IPS-18c (cell line): ENCODE data around the gene VPS13D.
"Not testable (repeated sequence)": the region's sequence is repeated elsewhere in the genome, so short reads cannot be mapped to it uniquely, and the experiment has no call there.

ENCODE experiments used
- H3K4me3 ChIP-seq: 2 replicates; pipeline ENCODE4 v1.7.0; 2013; ENCODE audit warnings: low read depth, mild to moderate bottlenecking, low read length, moderate library complexity; ENCODE audit not compliant: insufficient read depth
- H3K9me3 ChIP-seq: one replicate; pipeline ENCODE4 v1.6.1; 2013; ENCODE audit warnings: mild to moderate bottlenecking, low read length, moderate library complexity; ENCODE audit not compliant: control insufficient read depth, insufficient read depth

VPS13D gene

GRCh38 chr1:12296623-12297022 is 66.8 kb downstream of the VPS13D start:
- Histone ChIP-seq H3K4me3 (no peak overlapping the region), H3K9me3 (no peaks in the 10 kb centered on the region)

DNA sequence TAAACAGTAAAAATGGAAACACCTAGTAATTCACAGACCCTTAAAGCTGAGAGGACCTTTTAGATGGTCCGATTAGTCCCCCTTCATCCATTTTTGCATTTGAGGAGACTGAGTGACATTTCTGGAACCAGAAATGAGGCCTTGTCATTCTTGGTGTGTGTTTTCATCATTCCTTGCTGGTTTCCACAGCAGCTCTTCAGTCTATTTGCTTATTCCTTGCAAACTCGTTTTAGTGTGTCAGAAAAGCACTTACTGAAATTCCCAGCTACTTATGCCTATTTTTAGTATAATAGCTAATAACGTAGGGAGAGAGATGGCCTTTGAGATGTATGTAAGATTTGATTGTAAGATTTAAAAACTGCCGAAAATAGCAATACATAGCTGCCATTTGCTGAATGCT is 70.9 kb downstream of the VPS13D start:
- H3K9me3 ChIP-seq, result peaks cover 5% of the 10 kb centered on the region
- H3K4me3 ChIP-seq, result no peak overlapping the region

DNA sequence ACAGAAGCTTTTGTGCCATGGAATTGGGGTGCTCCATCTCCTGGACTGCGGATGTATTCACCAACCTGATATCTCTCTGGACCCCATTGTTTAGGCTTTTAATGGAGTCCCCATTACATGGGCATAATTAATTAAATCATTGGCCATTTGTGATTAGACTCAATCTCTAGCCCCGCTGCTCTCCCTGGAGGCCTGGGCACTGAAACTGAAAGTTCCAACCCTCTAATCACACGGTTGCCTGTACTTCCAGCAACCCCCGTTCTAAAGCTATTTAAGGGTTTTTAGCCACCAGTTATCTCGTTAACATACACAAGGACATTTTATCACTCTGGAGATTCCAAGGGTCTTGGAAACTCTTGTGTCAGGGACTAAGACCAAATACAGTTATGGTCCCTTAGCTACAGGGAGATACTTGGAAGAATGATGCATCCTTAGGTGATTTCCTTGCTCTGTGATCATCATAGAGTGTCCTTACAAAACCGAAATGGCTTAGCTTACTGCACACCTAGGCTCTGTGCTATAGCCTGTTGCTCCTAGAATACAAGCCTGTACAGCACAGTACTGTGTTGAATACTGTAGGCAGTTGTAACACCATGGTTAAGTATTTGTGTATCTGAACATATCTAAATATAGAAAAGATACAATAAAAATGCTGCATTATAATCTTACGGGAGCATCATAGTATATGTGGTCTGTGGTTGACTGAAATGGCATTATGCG is 71.8 kb downstream of the VPS13D start:
- no peak overlapping the region for H3K4me3 ChIP-seq
- peaks cover 5% of the 10 kb centered on the region for H3K9me3 ChIP-seq

DNA sequence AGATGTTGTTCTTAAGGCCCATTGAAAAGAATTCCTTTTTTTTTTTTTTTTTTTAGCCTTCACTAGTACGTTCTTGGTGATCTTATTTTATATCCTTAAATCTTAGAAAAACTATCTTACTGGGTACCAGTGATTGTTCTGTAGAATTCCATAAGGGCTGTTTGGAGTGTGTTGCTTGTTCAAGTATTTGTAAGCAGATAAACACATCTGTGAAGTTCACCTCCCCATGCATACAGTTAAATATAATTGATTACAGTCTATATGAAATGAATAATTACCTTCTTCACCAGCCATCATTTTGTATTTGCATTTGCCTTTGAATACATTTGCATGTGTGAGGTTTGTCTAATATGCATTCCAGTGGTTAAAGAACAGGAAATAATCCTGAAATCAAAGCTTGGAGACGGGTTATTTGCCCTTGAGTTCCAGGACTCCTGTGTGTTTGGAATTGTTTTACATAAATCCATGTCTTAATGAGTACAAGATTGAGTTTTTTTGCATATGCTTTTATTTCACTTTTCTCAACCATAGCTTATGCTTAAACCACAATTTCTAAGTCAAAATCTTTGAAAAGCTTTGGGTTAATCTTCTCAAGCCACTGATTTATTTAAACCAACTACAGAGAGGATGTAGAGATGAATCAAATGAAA is 73.1 kb downstream of the VPS13D start:
- no peak overlapping the region for H3K4me3 ChIP-seq
- peaks cover 5% of the 10 kb centered on the region for H3K9me3 ChIP-seq

- Histone ChIP-seq H3K4me3 (no peak overlapping the region), H3K9me3 (peaks cover 5% of the 10 kb centered on the region)
Observed at GRCh38 chr1:12305377-12305776, 75.5 kb downstream of the VPS13D start.

DNA sequence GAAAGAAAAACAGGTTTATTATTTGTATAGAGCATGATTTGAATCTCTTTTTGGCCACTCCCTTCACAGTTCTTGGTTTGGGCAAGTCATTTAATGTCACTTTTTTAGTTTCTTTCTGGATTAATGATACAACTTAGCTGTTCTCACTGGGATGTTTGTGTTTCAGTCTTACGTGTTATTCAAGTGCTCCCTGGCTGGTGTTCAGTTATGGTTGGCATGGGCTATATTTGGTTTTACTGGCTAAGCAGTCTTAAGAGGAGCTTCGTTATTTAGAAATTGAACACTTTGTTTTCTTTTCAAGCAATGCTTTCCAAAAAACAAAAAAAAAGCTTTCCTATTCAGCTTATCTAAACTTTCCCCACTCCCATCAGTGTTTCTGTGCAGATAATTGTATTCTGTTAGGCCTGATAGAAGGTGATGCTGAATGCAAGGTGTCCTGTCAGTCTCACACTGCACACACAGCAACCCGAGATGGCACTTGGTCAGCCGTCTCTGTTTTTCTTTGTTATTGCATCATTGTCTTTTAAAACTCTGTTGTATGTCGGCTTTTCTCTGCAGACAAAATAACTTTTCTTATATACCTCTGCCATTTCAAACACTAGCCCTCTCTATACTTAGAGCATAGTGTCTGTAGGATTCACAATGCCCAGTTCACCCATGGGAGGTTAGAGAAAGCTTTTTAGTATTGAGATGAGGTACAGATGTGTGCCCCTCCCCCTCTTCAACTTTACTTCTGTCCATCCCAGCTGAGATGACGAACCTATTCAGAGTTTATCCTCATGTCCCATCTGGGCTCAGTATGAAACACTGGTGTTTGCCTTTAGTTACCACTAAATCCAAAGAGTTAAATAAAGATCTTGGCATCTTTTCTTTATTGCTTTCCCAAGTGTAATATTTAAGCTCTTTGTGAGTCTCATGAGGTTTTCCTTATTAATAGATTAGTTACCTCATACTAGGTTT is 80.2 kb downstream of the VPS13D start:
- no peak overlapping the region for H3K4me3 ChIP-seq
- peaks cover 5% of the 10 kb centered on the region for H3K9me3 ChIP-seq

DNA sequence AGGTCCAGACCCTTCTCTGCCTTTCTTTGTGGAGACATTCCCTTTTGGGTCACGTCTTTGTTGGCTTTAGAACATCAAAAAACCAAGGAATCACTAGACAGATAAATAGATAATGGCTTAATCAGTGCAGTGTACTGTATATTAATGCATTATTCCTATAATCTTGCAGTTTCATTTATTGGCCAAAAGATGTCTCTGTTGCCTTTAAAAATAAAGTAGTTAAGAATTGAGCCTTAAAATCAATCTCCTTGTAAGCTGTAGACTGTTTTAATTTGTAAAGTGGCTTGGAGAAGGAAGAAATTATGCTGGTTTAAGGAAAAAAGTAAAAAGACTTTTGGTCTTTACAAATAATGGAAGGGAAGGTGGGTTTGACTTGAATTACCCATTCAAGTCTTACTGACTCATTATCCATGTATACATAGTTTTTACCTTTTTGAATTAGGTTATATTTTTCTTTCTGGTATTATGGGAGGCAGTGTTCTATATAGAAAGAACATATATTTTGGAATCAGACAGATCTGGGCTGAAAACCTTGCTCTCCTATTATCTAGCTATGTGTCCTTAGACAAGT is 84.6 kb downstream of the VPS13D start:
- no peak overlapping the region for H3K4me3 ChIP-seq
- no peaks in the 10 kb centered on the region for H3K9me3 ChIP-seq

DNA sequence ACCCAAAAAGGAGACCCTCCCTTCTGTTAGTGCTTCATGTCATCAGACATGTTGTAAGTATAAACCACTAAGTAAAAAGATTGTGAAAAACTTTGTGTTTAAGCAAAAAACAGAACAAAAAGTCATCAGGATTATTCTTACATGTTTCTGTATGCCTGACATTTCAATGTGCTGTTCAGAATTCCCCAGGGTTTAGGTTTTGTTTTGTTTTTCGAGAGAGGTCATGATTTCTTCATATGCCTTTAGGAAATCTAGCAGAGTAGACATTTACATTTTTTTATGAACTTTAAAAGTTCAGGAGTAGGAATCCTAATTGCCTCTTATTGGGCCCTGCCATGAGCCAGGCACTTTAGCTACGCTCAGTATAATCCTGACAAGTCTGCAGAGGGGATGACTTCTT is 85.3 kb downstream of the VPS13D start:
- Histone ChIP-seq H3K9me3 (no peaks in the 10 kb centered on the region), H3K4me3 (no peak overlapping the region)

DNA sequence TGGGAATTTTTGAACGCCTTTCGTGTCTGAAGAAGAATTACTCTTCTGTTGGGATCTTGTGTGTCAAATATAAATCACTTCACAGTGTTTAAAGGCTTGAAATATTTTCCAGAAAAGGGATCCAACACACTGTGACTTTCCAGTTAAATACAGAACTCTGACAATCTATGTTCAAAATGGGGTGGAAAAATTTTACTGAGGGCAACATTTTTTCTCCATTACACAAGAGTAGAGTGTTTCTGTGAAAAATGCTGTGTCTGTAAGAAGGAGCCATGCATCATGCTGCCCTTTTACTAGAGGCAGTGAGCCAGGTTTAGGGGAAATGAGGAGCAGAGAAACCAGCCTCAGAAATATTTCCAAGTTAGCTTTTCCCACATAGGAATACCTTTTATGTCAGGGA is 86.5 kb downstream of the VPS13D start:
- Histone ChIP-seq H3K9me3 (no peaks in the 10 kb centered on the region), H3K4me3 (no peak overlapping the region)

- no peaks in the 10 kb centered on the region for H3K9me3 ChIP-seq
- H3K4me3 ChIP-seq, result no peak overlapping the region
Observed at GRCh38 chr1:12320486-12320885, 90.7 kb downstream of the VPS13D start.

DNA sequence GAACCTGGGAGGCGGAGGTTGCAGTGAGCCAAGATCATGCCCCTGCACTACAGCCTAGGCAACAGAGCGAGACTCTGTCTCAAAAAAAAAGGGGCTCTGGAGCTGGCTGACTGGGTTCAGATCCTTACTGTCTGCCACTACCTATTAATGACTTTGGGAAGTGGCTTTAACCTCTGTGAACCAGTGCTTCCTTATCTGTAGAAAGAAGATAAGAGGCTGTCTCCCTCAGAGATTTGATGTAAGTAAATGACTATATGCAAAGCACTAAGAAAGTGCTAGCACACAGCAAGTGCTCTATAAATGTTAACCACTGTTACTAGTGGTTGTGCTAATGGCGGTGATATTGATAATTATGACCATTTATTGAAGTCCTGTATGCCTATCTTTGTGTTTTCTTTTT is 94.6 kb downstream of the VPS13D start:
- no peak overlapping the region for H3K4me3 ChIP-seq
- no peaks in the 10 kb centered on the region for H3K9me3 ChIP-seq

DNA sequence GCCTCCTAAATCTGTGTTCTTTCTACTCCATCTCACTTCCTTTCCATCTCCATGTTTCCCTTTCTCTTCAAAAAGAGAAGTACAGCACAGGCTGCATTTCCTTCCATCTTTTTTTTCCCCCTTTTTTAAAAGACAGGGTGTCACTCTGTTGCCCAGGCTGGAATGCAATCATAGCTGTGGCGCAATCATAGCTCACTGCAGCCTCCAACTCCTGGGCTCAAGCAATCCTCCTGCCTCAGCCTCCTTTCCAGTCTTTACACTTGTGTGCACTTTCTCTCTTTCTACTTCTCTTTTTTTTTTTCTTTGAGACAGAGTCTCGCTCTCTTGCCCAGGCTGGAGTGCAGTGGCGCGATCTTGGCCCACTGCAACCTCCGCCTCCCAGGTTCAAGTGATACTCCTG is 95.1 kb downstream of the VPS13D start:
- not testable (repeated sequence) for H3K4me3 ChIP-seq, H3K9me3 ChIP-seq

GRCh38 chr1:12326986-12327385 is 97.2 kb downstream of the VPS13D start:
- no peaks in the 10 kb centered on the region for H3K9me3 ChIP-seq
- no peak overlapping the region for H3K4me3 ChIP-seq

GRCh38 chr1:12327566-12327965 is 97.7 kb downstream of the VPS13D start:
- H3K4me3 ChIP-seq, result no peak overlapping the region
- no peaks in the 10 kb centered on the region for H3K9me3 ChIP-seq

DNA sequence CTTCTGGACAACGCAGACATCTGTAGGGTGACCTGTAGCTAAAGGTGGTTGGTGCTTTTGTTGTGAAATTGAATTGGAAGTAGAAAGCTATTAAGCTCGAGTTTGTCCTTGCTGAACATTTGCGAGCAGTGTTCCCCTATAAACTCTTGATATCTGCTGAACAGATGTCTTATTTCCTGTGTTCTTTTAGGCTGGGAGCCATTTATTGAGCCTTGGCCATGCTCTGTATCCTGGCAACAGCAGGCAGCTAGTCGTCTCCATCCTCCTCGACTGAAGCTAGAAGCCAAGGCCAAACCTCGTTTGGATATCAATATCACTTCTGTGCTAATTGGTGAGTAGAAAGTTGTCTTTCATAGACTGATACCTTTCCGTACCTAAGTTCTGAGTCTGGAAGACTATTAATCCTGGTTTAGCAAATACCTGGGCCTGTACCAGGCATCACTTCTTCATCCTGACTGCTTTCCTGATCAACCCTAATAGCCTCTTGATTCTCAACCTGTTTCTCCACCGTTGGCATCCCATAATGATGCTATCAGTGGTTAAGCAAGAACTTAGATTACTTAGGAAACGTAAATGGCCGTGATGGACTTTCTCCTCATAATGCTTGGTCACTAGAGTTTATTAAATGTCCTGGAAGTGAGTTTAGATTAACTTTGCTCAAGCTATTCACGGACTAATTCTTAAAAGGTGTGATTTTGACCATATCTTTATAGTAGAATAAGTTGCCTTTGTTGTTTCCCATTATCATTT is 103.4 kb downstream of the VPS13D start:
- no peak overlapping the region for H3K4me3 ChIP-seq
- no peaks in the 10 kb centered on the region for H3K9me3 ChIP-seq

DNA sequence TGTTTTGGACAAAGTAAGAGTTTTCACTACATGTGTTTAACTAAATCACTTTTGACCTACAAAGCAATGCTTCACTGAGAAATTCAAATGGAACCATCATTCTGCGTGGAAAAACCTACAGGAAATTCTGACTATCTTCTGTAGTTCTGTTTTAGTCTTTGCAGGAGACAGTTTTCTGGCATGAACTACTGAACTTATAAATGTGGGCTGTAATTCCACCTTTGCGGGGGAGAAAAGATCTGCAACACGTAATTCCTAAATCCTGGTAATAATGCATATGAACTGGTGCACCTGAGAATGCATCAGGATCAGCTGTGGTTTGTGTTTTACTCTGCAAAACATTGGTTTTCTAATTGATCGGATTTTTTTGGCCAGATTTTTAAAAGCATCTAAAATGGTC is 106.0 kb downstream of the VPS13D start:
- Histone ChIP-seq H3K9me3 (no peaks in the 10 kb centered on the region), H3K4me3 (no peak overlapping the region)

GRCh38 chr1:12336413-12336812 is 106.6 kb downstream of the VPS13D start:
- H3K9me3 ChIP-seq, result no peaks in the 10 kb centered on the region
- no peak overlapping the region for H3K4me3 ChIP-seq
